ENCODE data around the gene PDCD1LG2.

The PDCD1LG2 gene

GRCh38 chr9:5485378-5486085 lies 24.8 kb upstream of the PDCD1LG2 start:
- no peak overlapping the region for H3K27ac ChIP-seq (replicated peaks)
- H3K27me3 ChIP-seq (ENCODE audit: insufficient read depth, poor library complexity, severe bottlenecking), result no peaks in the 10 kb centered on the region
- TF ChIP-seq POLR2AphosphoS5 (IDR thresholded peaks at IDR 0.05; ENCODE audit: low read depth) (no peak), SPI1 (IDR thresholded peaks at IDR 0.05; ENCODE audit: borderline replicate concordance, low read depth) (no peak), REST (IDR thresholded peaks at IDR 0.05; ENCODE audit: insufficient replicate concordance, low read depth) (no peak), GABPA (IDR thresholded peaks at IDR 0.05; ENCODE audit: low read depth) (no peak), CTCF (IDR thresholded peaks at IDR 0.05; ENCODE audit: insufficient read depth, low read length) (no peak)
- H3K4me3 ChIP-seq (replicated peaks; ENCODE audit: insufficient read depth, low read length), result no peak overlapping the region
- DNase-seq (ENCODE audit: low read depth in 1 of 2, low spot score in 1 of 2), result no peak

GRCh38 chr9:5486988-5487387 lies 23.3 kb upstream of the PDCD1LG2 start:
- TF ChIP-seq POLR2AphosphoS5 (IDR thresholded peaks at IDR 0.05; ENCODE audit: low read depth), result no peak
- no peak for TF ChIP-seq SPI1 (IDR thresholded peaks at IDR 0.05; ENCODE audit: borderline replicate concordance, low read depth)
- TF ChIP-seq REST (IDR thresholded peaks at IDR 0.05; ENCODE audit: insufficient replicate concordance, low read depth), result no peak
- TF ChIP-seq GABPA (IDR thresholded peaks at IDR 0.05; ENCODE audit: low read depth), result no peak
- no peak for TF ChIP-seq CTCF (IDR thresholded peaks at IDR 0.05; ENCODE audit: insufficient read depth, low read length)
- Histone ChIP-seq H3K4me3 (replicated peaks; ENCODE audit: insufficient read depth, low read length) (no peak overlapping the region), H3K27ac (replicated peaks) (no peak overlapping the region), H3K27me3 (ENCODE audit: insufficient read depth, poor library complexity, severe bottlenecking) (no peaks in the 10 kb centered on the region)
- DNase-seq (ENCODE audit: low read depth in 1 of 2, low spot score in 1 of 2), result no peak

- DNase-seq (ENCODE audit: low read depth in 1 of 2, low spot score in 1 of 2), result no peak
- Histone ChIP-seq H3K4me3 (replicated peaks; ENCODE audit: insufficient read depth, low read length) (no peak overlapping the region), H3K27ac (replicated peaks) (no peak overlapping the region), H3K27me3 (ENCODE audit: insufficient read depth, poor library complexity, severe bottlenecking) (no peaks in the 10 kb centered on the region)
- no peak for TF ChIP-seq POLR2AphosphoS5 (IDR thresholded peaks at IDR 0.05; ENCODE audit: low read depth)
- no peak for TF ChIP-seq REST (IDR thresholded peaks at IDR 0.05; ENCODE audit: insufficient replicate concordance, low read depth)
- TF ChIP-seq CTCF (IDR thresholded peaks at IDR 0.05; ENCODE audit: insufficient read depth, low read length), result no peak
- no peak for TF ChIP-seq GABPA (IDR thresholded peaks at IDR 0.05; ENCODE audit: low read depth)
- TF ChIP-seq SPI1 (IDR thresholded peaks at IDR 0.05; ENCODE audit: borderline replicate concordance, low read depth), result no peak
Observed at GRCh38 chr9:5488221-5489008, 21.9 kb upstream of the PDCD1LG2 start.

Data from HL-60 (cell line).